WTC11 (cell line): ENCODE data around the gene SND1. TPM values are rescaled to one million over a fixed set of nuclear protein-coding genes. Genes with fewer than 3 reads are reported as not detected.
A peak's percentile ranks its signal among the peaks of the same experiment; 100 is the strongest.

Experiments
- ATAC-seq: fragments of 200-7000 bp; cut with Tn5 transposase; 2 replicates; pipeline ENCODE4 v1.10.0; 2021; ENCODE audit warnings: mild to moderate bottlenecking, moderate library complexity
- CTCF ChIA-PET: fragments of 300-600 bp; sonication (Branson Sonifier 250); formaldehyde crosslinking; loops from one replicate; lab custom pipeline; 2021; ENCODE audit warnings: antibody characterized with exemption; lab: Charles Lee
- POLR2A ChIA-PET: fragments of 350-600 bp; sonication (Branson Sonifier 250); formaldehyde crosslinking; loops from one replicate; lab custom pipeline; 2021; ENCODE audit warnings: antibody characterized with exemption; lab: Charles Lee
- DNase-seq: peaks from one replicate; pipeline ENCODE4 v3.0.0; 2021; ENCODE audit warnings: low spot score
- H3K27ac Mint-ChIP-seq: 2 replicates; pipeline ENCODE4 v1.8.0; 2021; ENCODE audit warnings: mixed read lengths
- H3K27me3 Mint-ChIP-seq: 2 replicates; pipeline ENCODE4 v1.8.0; 2021; ENCODE audit warnings: low read depth, mild to moderate bottlenecking, moderate library complexity, mixed read lengths
- H3K36me3 Mint-ChIP-seq: 2 replicates; pipeline ENCODE4 v1.8.0; 2021; ENCODE audit warnings: mixed read lengths
- H3K4me1 Mint-ChIP-seq: 2 replicates; pipeline ENCODE4 v1.8.0; 2022; ENCODE audit warnings: mixed read lengths
- H3K4me3 Mint-ChIP-seq: 2 replicates; pipeline ENCODE4 v1.8.0; 2021; ENCODE audit warnings: mild to moderate bottlenecking, moderate library complexity, mixed read lengths
- H3K9me3 Mint-ChIP-seq: 2 replicates; pipeline ENCODE4 v1.8.0; 2021; ENCODE audit warnings: mixed read lengths
- AFF4 ChIP-seq: sonication (generic); formaldehyde crosslinking; IDR thresholded peaks from 2 replicates; pipeline ENCODE4 v1.8.1; 2023; ENCODE audit warnings: mild to moderate bottlenecking, missing genetic modification reagents, borderline replicate concordance
- ARID4B ChIP-seq: sonication (generic); formaldehyde crosslinking; IDR thresholded peaks from 2 replicates; pipeline ENCODE4 v1.8.0; 2023; ENCODE audit warnings: missing genetic modification reagents, mild to moderate bottlenecking, borderline replicate concordance
- ATF2 ChIP-seq: sonication (generic); formaldehyde crosslinking; IDR thresholded peaks from 2 replicates; pipeline ENCODE4 v1.8.1; 2022; ENCODE audit warnings: low read depth, missing genetic modification reagents, borderline replicate concordance
- ATF3 ChIP-seq: sonication (generic); formaldehyde crosslinking; conservative IDR thresholded peaks from 2 replicates; pipeline ENCODE4 v1.8.1; 2022; ENCODE audit warnings: mild to moderate bottlenecking, missing genetic modification reagents
- CTCF ChIP-seq: fragments of 200-600 bp; IDR thresholded peaks from 2 replicates; pipeline ENCODE4 v1.8.0; 2022; ENCODE audit warnings: antibody characterized with exemption
- E2F1 ChIP-seq: sonication (generic); formaldehyde crosslinking; IDR thresholded peaks from 2 replicates; pipeline ENCODE4 v1.8.0; 2022; ENCODE audit warnings: mild to moderate bottlenecking, missing genetic modification reagents
- GTF2I ChIP-seq: fragments of 250-450 bp; sonication (Bioruptor Pico); conservative IDR thresholded peaks from 2 replicates; pipeline ENCODE4 v1.4.0; 2021; ENCODE audit warnings: mild to moderate bottlenecking
- KAT7 ChIP-seq: sonication (generic); formaldehyde crosslinking; IDR thresholded peaks from 2 replicates; pipeline ENCODE4 v1.8.1; 2023; ENCODE audit warnings: missing genetic modification reagents, mild to moderate bottlenecking, borderline replicate concordance
- MLX ChIP-seq: sonication (generic); formaldehyde crosslinking; IDR thresholded peaks from 2 replicates; pipeline ENCODE4 v1.8.1; 2023; ENCODE audit warnings: mild to moderate bottlenecking, missing genetic modification reagents, moderate library complexity
- MYBL2 ChIP-seq: sonication (generic); formaldehyde crosslinking; IDR thresholded peaks from 2 replicates; pipeline ENCODE4 v1.8.1; 2023; ENCODE audit warnings: mild to moderate bottlenecking, moderate library complexity, missing genetic modification reagents
- NFE2L1 ChIP-seq: sonication (generic); formaldehyde crosslinking; IDR thresholded peaks from 2 replicates; pipeline ENCODE4 v1.8.1; 2023; ENCODE audit warnings: missing genetic modification reagents
- NFYB ChIP-seq: sonication (generic); formaldehyde crosslinking; conservative IDR thresholded peaks from 2 replicates; pipeline ENCODE4 v1.8.0; 2022; ENCODE audit warnings: low read depth, missing genetic modification reagents
- PREB ChIP-seq: sonication (generic); formaldehyde crosslinking; IDR thresholded peaks from 2 replicates; pipeline ENCODE4 v1.8.1; 2022; ENCODE audit warnings: mild to moderate bottlenecking, missing genetic modification reagents, moderate library complexity, borderline replicate concordance
- RORB ChIP-seq: fragments of 250-450 bp; sonication (Bioruptor Pico); IDR thresholded peaks from 2 replicates; pipeline ENCODE4 v1.9.0; 2021; ENCODE audit warnings: mild to moderate bottlenecking
- TCF7 ChIP-seq: sonication (generic); formaldehyde crosslinking; IDR thresholded peaks from 2 replicates; pipeline ENCODE4 v1.8.0; 2022; ENCODE audit warnings: mild to moderate bottlenecking, low read depth, missing genetic modification reagents, moderate library complexity
- ZNF219 ChIP-seq: sonication (generic); formaldehyde crosslinking; IDR thresholded peaks from 2 replicates; pipeline ENCODE4 v1.8.0; 2023; ENCODE audit warnings: missing genetic modification reagents, mild to moderate bottlenecking, borderline replicate concordance
- ZNF423 ChIP-seq: fragments of 250-450 bp; sonication (Bioruptor Pico); IDR thresholded peaks from 2 replicates; pipeline ENCODE4 v2.1.2; 2022; ENCODE audit warnings: mild to moderate bottlenecking, moderate library complexity
- ZNF671 ChIP-seq: fragments of 250-450 bp; sonication (Bioruptor Pico); IDR thresholded peaks from 2 replicates; pipeline ENCODE4 v1.8.0; 2021; ENCODE audit warnings: mild to moderate bottlenecking
- total RNA-seq: library from RNA; stranded (reverse); gene quantifications from 3 replicates; pipeline ENCODE4 v1.2.3, GENCODE V29; 2021

The SND1 gene
- total RNA-seq, 1 experiment from 2014 or later = 261 TPM

GRCh38 chr7:128053991-128054390 is 402.0 kb downstream of the SND1 start:
- Mint-ChIP-seq H3K9me3 (no peaks in the 10 kb centered on the region), H3K4me1 (0 out of 2 replicates have a peak, but pooled peaks cover 7% of the 10 kb centered on the region), H3K36me3 (no peaks in the 10 kb centered on the region), H3K4me3 (no peak overlapping the region), H3K27ac (no peak overlapping the region), H3K27me3 (no peaks in the 10 kb centered on the region)
- CTCF ChIA-PET = interaction anchor here (0.8 to 2.0 kb wide), 3 partner anchors 18 to 156 kb away, joined by 3 to 5 read pairs (median 4); no protein-coding TSS in a partner anchor
- ATAC-seq (peak; percentile 63), DNase-seq (no peak)
- POLR2A ChIA-PET = no interaction called here
- TF ChIP-seq GTF2I (CRISPR knock-in tag) = no peak
- no peak for TF ChIP-seq E2F1
- no peak for TF ChIP-seq KAT7 (CRISPR knock-in tag)

- ATAC-seq = no peak
- CTCF ChIA-PET = interaction anchor here (0.8 to 2.0 kb wide), 2 partner anchors 18 to 35 kb away, joined by 3 to 5 read pairs; no protein-coding TSS in a partner anchor
- Mint-ChIP-seq H3K36me3 (no peaks in the 10 kb centered on the region), H3K4me3 (no peak overlapping the region), H3K9me3 (no peaks in the 10 kb centered on the region), H3K27me3 (no peaks in the 10 kb centered on the region), H3K4me1 (peaks cover 10% of the 10 kb centered on the region), H3K27ac (peak overlapping the region; percentile 42; the same call in 1 of the 2 replicates)
- POLR2A ChIA-PET = no interaction called here
- DNase-seq = no peak
- TF ChIP-seq NFYB (CRISPR knock-in tag) = no peak
- TF ChIP-seq ARID4B (CRISPR knock-in tag) = no peak
- no peak for TF ChIP-seq ATF2 (CRISPR knock-in tag)
- no peak for TF ChIP-seq CTCF
- no peak for TF ChIP-seq ATF3 (CRISPR knock-in tag)
- no peak for TF ChIP-seq ZNF671 (CRISPR knock-in tag)
- TF ChIP-seq MLX (CRISPR knock-in tag) = no peak
- no peak for TF ChIP-seq ZNF423 (CRISPR knock-in tag)
- TF ChIP-seq NFE2L1 (CRISPR knock-in tag) = no peak
- no peak for TF ChIP-seq ZNF219 (CRISPR knock-in tag)
- no peak for TF ChIP-seq RORB (CRISPR knock-in tag)
- TF ChIP-seq TCF7 (CRISPR knock-in tag) = no peak
- no peak for TF ChIP-seq PREB (CRISPR knock-in tag)
- TF ChIP-seq MYBL2 (CRISPR knock-in tag) = no peak
- TF ChIP-seq GTF2I (CRISPR knock-in tag) = no peak
- no peak for TF ChIP-seq AFF4 (CRISPR knock-in tag)
These were observed 402.5 kb downstream of the SND1 start for GRCh38 chr7:128054511-128054910.
